Gastroesophageal sphincter (tissue), 3 donors: Measurements from ENCODE around the gene STK11IP.

Experiments
- POLR2A ChIP-seq, 2 donors: fragments of 450-650 bp; IDR thresholded peaks; one replicate each; pipeline ENCODE4 v1.6.1; 2017; ENCODE audit warnings: antibody characterized with exemption in 2 of 2, mild to moderate bottlenecking in 2 of 2, moderate library complexity in 1 of 2
- POLR2AphosphoS5 ChIP-seq: sonication (generic); formaldehyde crosslinking; IDR thresholded peaks from one replicate; pipeline ENCODE4 v1.6.1; 2017; ENCODE audit warnings: antibody characterized with exemption
- TF ChIP-seq, protein P1 (sequence below), 4 experiments: fragments of 200-600 bp in 2 of 4; fragments of 450-650 bp in 2 of 4; sonication (generic) in 1 of 4; IDR thresholded peaks; one replicate each; pipeline ENCODE4 v1.5.1; 2017 to 2019; ENCODE audit warnings: antibody characterized with exemption in 4 of 4, mild to moderate bottlenecking in 2 of 4, moderate library complexity in 2 of 4

- TF ChIP-seq, protein P1, sequence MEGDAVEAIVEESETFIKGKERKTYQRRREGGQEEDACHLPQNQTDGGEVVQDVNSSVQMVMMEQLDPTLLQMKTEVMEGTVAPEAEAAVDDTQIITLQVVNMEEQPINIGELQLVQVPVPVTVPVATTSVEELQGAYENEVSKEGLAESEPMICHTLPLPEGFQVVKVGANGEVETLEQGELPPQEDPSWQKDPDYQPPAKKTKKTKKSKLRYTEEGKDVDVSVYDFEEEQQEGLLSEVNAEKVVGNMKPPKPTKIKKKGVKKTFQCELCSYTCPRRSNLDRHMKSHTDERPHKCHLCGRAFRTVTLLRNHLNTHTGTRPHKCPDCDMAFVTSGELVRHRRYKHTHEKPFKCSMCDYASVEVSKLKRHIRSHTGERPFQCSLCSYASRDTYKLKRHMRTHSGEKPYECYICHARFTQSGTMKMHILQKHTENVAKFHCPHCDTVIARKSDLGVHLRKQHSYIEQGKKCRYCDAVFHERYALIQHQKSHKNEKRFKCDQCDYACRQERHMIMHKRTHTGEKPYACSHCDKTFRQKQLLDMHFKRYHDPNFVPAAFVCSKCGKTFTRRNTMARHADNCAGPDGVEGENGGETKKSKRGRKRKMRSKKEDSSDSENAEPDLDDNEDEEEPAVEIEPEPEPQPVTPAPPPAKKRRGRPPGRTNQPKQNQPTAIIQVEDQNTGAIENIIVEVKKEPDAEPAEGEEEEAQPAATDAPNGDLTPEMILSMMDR (IDR thresholded peaks at IDR 0.05): no peak
- TF ChIP-seq POLR2AphosphoS5: no peak
- no peak for TF ChIP-seq POLR2A (IDR thresholded peaks at IDR 0.05)
Observed at GRCh38 chr2:219563271-219563928, 34.3 kb upstream of the STK11IP start.
